GM04504 (cell line): ENCODE data around the gene DCUN1D1.

Source experiments
- DNase-seq: peaks from one replicate; pipeline ENCODE4 v3.0.0-alpha.2; 2012; ENCODE audit warnings: low read depth

Gene DCUN1D1

DNA sequence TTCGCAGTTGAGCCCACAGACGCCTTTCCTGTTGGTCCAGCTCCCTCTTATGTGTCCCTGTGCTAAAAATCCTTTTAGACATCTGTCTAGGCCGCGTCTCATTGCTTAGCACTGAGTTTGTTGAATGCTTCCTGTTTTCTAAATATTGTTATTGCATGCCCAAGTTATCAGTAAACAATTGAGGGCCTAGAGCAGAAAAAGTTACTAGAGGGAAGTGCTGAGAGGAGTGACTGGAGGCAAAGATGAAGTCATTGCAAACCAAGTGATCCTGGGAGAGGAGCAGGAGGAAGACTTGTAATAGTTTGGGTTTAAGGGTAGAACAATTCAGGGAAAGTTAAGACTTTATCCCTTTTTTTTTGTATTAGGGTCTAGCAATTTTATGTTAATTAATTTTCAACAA lies 88.1 kb downstream of the DCUN1D1 start:
- no peak for DNase-seq

DNA sequence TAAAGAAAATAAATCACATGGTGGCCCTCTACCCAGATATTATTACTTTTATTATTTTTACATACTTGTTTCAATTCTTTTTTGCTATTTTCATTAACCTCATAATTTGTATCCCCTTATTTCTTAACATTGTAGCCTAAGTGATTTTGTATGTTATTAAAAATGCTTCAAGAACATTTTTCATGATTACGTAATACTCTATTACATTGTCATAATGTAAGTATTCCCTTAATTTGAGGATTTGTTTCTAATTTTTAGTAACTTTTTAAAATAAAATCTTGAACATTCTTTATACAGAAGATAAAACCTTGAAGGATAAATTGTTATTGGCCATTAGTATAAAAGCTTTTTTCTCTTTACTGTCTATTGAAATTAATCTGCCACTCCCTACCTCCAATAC lies 89.0 kb downstream of the DCUN1D1 start:
- no peak for DNase-seq

DNA sequence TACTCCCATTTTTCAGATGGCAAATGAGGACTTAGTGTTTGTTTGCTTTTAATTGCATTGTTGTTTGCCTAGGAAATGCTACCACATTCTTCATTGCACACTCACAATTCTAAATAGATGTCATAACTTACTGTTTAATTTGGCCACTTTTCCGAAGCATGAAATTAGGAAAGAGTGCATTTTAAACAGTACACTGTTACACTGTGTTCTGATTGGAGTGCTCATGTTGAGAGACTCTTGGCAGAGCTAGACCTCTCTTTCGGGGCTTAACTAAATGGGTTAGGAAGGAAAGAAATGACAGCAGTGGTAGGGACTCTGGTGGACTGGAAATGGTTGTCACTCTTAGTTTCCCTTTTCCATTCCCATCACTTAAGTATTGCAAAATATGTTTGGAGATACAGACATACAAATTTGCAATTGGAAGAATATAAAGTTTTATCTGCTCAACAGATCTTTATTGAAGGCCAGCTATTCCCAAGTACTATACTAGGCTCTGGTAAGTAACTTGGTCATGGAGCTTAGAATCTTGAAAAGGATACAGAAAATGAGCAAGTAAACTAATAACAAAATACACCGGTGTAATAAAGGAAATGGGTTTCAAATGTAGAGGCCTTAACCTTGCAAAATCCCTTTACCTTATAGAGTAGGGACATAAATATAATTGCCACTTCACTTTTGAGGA lies 90.2 kb downstream of the DCUN1D1 start:
- no peak for DNase-seq
